ENCODE data around the gene ACTA2. TPM values are rescaled to one million over a fixed set of nuclear protein-coding genes. Genes with fewer than 3 reads are reported as not detected.

ACTA2 gene
- total RNA-seq, 1 experiment from 2014 or later, result 5.3 TPM

DNA sequence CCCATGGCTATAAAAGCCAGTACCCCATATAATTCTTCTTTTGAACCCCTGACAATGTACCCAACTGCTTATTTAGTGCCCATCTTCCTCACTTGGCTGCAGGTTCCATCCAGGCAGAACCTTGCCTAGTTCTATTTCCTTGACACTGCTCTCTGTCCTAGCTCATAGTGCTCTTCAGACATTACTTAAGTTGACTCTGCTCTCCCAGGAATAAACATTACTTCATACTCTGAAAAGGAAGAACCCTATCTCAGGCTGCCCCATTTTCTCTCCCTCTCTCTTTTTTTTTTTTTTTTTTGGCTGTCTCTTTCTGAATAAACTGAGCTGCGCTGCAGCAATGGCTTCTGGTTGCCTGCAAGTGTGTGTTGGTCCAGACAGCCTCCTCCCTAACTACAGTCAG lies 21.0 kb downstream of the ACTA2 start:
- H3K9me2 ChIP-seq (ENCODE audit: insufficient read depth), result no peaks in the 10 kb centered on the region
- ChIA-PET CTCF (interaction anchor here (0.6 to 4.1 kb wide), 3 partner anchors 25 to 154 kb away, joined by 3 to 57 read pairs (median 7); no protein-coding TSS in a partner anchor), POLR2A (ENCODE audit: unreplicated experiment) (interaction anchor here (0.6 kb wide), 1 partner anchor 229 kb away, joined by 6 read pairs; no protein-coding TSS in a partner anchor)
- H4K20me1 ChIP-seq (ENCODE audit: insufficient read depth), result no peaks in the 10 kb centered on the region
- peaks cover 9% of the 10 kb centered on the region; the same call in 1 of the 2 replicates for H3F3A ChIP-seq (ENCODE audit: insufficient read depth, low read depth)
- TF ChIP-seq EZH2 (IDR thresholded peaks at IDR 0.05; ENCODE audit: low read depth) (no peak), CTCF (conservative IDR thresholded peaks at IDR 0.05) (no peak)
- H3K79me2 ChIP-seq (ENCODE audit: low read depth), result no peaks in the 10 kb centered on the region
- no peak for DNase-seq
- no TSS peak for BruUV-seq (replicated peaks)
- 0 out of 2 replicates have a peak, but pooled peaks cover 6% of the 10 kb centered on the region for H3K4me1 ChIP-seq (replicated peaks; ENCODE audit: insufficient read depth)
- H3K27me3 ChIP-seq (ENCODE audit: insufficient read depth, low read depth), result no peaks in the 10 kb centered on the region
- no peaks in the 10 kb centered on the region for H3K9me3 ChIP-seq (ENCODE audit: insufficient read depth, low read depth)
- no peaks in the 10 kb centered on the region for H3K36me3 ChIP-seq (ENCODE audit: low read depth)
- H3K4me2 ChIP-seq, result no peak overlapping the region
- no peak overlapping the region for H3K4me3 ChIP-seq
- H3K27ac ChIP-seq, result no peak overlapping the region
- intact Hi-C loops (cut with micrococcal nuclease; ENCODE audit: unreplicated experiment), result no loop called here
- no peak overlapping the region for H2AFZ ChIP-seq

DNA sequence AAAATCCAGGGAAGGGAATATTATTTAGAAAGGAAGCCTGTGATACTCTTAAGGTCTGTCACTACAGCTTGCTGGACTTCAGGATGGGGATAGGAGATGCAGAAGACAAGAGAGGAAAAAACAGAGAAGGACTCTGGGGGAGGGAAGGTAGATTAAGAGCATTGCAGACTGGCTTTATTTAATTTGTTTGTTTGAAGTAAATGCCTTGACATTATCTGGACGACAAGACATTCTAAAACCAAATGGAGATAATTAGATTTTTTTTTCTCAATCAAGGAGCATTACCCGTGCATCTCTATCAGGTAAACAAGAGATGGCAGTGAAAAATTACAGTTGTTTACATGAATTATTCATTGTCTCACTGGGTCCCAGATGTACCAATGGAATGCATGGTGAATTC lies 24.3 kb downstream of the ACTA2 start:
- intact Hi-C loops (cut with micrococcal nuclease; ENCODE audit: unreplicated experiment), result no loop called here
- no peaks in the 10 kb centered on the region for H3K27me3 ChIP-seq (ENCODE audit: insufficient read depth, low read depth)

GRCh38 chr10:88927416-88927690 lies 25.2 kb downstream of the ACTA2 start:
- H3K4me2 ChIP-seq, result no peak overlapping the region
- ChIA-PET CTCF (no interaction called here), POLR2A (ENCODE audit: unreplicated experiment) (no interaction called here)
- H3K27ac ChIP-seq, result no peak overlapping the region
- H4K20me1 ChIP-seq (ENCODE audit: insufficient read depth), result no peaks in the 10 kb centered on the region
- no peak for DNase-seq
- H3K9me2 ChIP-seq (ENCODE audit: insufficient read depth), result no peaks in the 10 kb centered on the region
- no peaks in the 10 kb centered on the region; the same call in 1 of the 2 replicates for H3K36me3 ChIP-seq (ENCODE audit: low read depth)
- H2AFZ ChIP-seq, result no peak overlapping the region
- 0 out of 2 replicates have a peak, but pooled peaks cover 4% of the 10 kb centered on the region for H3F3A ChIP-seq (ENCODE audit: insufficient read depth, low read depth)
- no TSS peak for BruUV-seq (replicated peaks)
- intact Hi-C loops (cut with micrococcal nuclease; ENCODE audit: unreplicated experiment), result no loop called here
- no peaks in the 10 kb centered on the region for H3K9me3 ChIP-seq (ENCODE audit: insufficient read depth, low read depth)
- 0 out of 2 replicates have a peak, but pooled peaks cover 4% of the 10 kb centered on the region for H3K4me1 ChIP-seq (replicated peaks; ENCODE audit: insufficient read depth)
- H3K4me3 ChIP-seq, result no peak overlapping the region
- TF ChIP-seq EZH2 (IDR thresholded peaks at IDR 0.05; ENCODE audit: low read depth) (no peak), CTCF (conservative IDR thresholded peaks at IDR 0.05) (no peak)
- no peaks in the 10 kb centered on the region for H3K79me2 ChIP-seq (ENCODE audit: low read depth)
- H3K27me3 ChIP-seq (ENCODE audit: insufficient read depth, low read depth), result no peaks in the 10 kb centered on the region

More for the DNA sequence above, 24.3 kb downstream of the ACTA2 start:
- DNase-seq, result no peak
- no TSS peak for BruUV-seq (replicated peaks)
- no peaks in the 10 kb centered on the region for H3K36me3 ChIP-seq (ENCODE audit: low read depth)
- no peaks in the 10 kb centered on the region for H3K9me2 ChIP-seq (ENCODE audit: insufficient read depth)
- POLR2A ChIA-PET (ENCODE audit: unreplicated experiment), result no interaction called here
- H3F3A ChIP-seq (ENCODE audit: insufficient read depth, low read depth), result 0 out of 2 replicates have a peak, but pooled peaks cover 6% of the 10 kb centered on the region
- H3K4me3 ChIP-seq, result no peak overlapping the region
- no peaks in the 10 kb centered on the region for H3K79me2 ChIP-seq (ENCODE audit: low read depth)
- H3K27ac ChIP-seq, result no peak overlapping the region
- no peak overlapping the region for H3K4me2 ChIP-seq
- H4K20me1 ChIP-seq (ENCODE audit: insufficient read depth), result no peaks in the 10 kb centered on the region
- CTCF ChIA-PET, result interaction anchor here (0.5 kb wide), 1 partner anchor 245 kb away, joined by 4 read pairs; no protein-coding TSS in a partner anchor
- H3K4me1 ChIP-seq (replicated peaks; ENCODE audit: insufficient read depth), result 0 out of 2 replicates have a peak, but pooled peaks cover 6% of the 10 kb centered on the region
- H2AFZ ChIP-seq, result no peak overlapping the region
- H3K9me3 ChIP-seq (ENCODE audit: insufficient read depth, low read depth), result no peaks in the 10 kb centered on the region
- no peak for TF ChIP-seq CTCF (conservative IDR thresholded peaks at IDR 0.05)
- TF ChIP-seq EZH2 (IDR thresholded peaks at IDR 0.05; ENCODE audit: low read depth), result no peak

All from PC-9 (cell line).